GM18951 (cell line): ENCODE data around the gene CMC2.
A peak's percentile ranks its signal among the peaks of the same experiment; 100 is the strongest.

Source experiments
- POLR2A ChIP-seq: IDR thresholded peaks from 4 replicates; pipeline ENCODE4 v1.6.1; 2011; ENCODE audit warnings: mild to moderate bottlenecking; ENCODE audit not compliant: insufficient read length, insufficient read depth; ENCODE audit errors: extremely low read depth
- in situ Hi-C: fragments of 300-500 bp; cut with MboI; formaldehyde crosslinking; loops from one replicate; pipeline ENCODE4 v1.12.0; 2022; ENCODE audit warnings: low sequenced_read_pairs, mixed read lengths, inconsistent platforms; ENCODE audit not compliant: unreplicated experiment

CMC2 gene

DNA sequence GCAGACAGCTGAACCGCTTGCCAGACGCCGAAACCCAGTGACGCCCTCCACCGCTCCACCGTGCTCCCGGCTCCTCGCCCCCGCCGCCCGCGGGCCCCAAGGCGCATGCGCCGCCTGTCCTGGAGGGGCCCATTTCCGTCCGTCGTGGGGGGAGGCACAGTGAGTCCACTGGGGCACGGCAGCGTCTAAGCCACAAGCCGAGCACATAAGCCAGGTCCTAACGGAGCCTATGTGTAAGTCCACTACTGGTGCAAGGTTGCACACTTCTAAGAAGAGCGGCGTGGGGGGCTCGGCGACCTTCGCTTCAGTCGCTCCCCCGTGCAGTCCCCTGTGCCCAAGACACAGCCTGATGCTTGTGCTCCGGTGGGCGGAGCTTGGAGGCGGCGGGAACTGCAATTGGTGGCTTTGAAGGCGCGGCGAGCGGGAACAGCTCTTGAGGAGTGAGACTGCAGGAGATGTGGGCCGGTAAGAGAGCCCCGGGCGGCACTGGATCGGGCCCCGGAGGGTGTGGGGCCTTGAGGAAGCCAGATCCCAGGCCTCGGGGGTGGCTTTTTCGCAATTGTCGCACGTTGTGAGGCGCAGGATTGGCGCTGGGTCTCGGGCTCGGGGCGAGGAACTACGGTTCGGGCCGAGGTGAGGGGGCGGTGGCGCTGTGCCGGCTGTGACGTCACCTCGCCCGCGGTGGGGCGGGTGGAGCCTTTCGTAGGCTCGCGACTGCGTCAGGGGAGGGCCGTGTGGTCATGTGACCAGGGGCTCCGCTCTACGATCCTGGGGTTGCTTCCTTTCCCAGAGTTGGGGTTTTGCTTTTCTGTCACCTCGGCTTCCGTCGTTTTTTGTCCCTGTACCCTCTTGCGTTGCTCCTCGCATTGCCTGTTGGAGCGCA lies at the start of gene CMC2, which contains the start of gene CENPN:
Gene CMC2 (minus strand): TSS at position 73 of the 883 bp plus-strand sequence. CDS start 9,491 bp downstream, outside the sequence.
Gene CENPN (plus strand): TSS at position 402 of the 883 bp plus-strand sequence. CDS start 4,726 bp downstream, outside the sequence.
- in situ Hi-C loops: no loop called here
- peak; percentile 78 for TF ChIP-seq POLR2A

- in situ Hi-C loops: no loop called here
Measured at GRCh38 chr16:81053761-81054160, 47.1 kb upstream of the CMC2 start.

GRCh38 chr16:81042821-81043220 lies 36.1 kb upstream of the CMC2 start:
- in situ Hi-C loops: loop anchor here (25.0 kb wide), 1 partner anchor 694 kb away; no protein-coding TSS in a partner anchor
- TF ChIP-seq POLR2A: no peak

More at GRCh38 chr16:81053761-81054160, 47.1 kb upstream of the CMC2 start:
- TF ChIP-seq POLR2A: no peak

- in situ Hi-C loops: loop anchor here (25.0 kb wide), 1 partner anchor 696 kb away; no protein-coding TSS in a partner anchor
- no peak for TF ChIP-seq POLR2A
Measured at GRCh38 chr16:81041696-81042095, 35.0 kb upstream of the CMC2 start.

GRCh38 chr16:81040842-81041241 lies 34.2 kb upstream of the CMC2 start:
- in situ Hi-C loops: loop anchor here (25.0 kb wide), 1 partner anchor 696 kb away; no protein-coding TSS in a partner anchor
- TF ChIP-seq POLR2A: no peak

GRCh38 chr16:81040131-81040530 lies 33.4 kb upstream of the CMC2 start:
- in situ Hi-C loops: loop anchor here (25.0 kb wide), 1 partner anchor 697 kb away; no protein-coding TSS in a partner anchor
- no peak for TF ChIP-seq POLR2A

- TF ChIP-seq POLR2A: no peak
- in situ Hi-C loops: loop anchor here (25.0 kb wide), 1 partner anchor 700 kb away; no protein-coding TSS in a partner anchor
Measured at GRCh38 chr16:81036751-81037350, 30.2 kb upstream of the CMC2 start.

- TF ChIP-seq POLR2A: no peak
- in situ Hi-C loops: loop anchor here (25.0 kb wide), 1 partner anchor 701 kb away; no protein-coding TSS in a partner anchor
Measured at GRCh38 chr16:81035975-81036750, 29.5 kb upstream of the CMC2 start.

- peak; percentile 77 for TF ChIP-seq POLR2A
- in situ Hi-C loops: loop anchor here (25.0 kb wide), 1 partner anchor 702 kb away; no protein-coding TSS in a partner anchor
Measured at GRCh38 chr16:81035398-81035974, 28.8 kb upstream of the CMC2 start, which contains the start of gene ATMIN. Gene ATMIN (plus strand): TSS chr16:81035842. CDS start chr16:81035871, 29 bp downstream.

GRCh38 chr16:81029930-81030604 lies 23.4 kb upstream of the CMC2 start:
- no peak for TF ChIP-seq POLR2A
- in situ Hi-C loops: loop anchor here (25.0 kb wide), 1 partner anchor 707 kb away; no protein-coding TSS in a partner anchor

GRCh38 chr16:81026429-81026828 lies 19.7 kb upstream of the CMC2 start:
- TF ChIP-seq POLR2A: no peak
- in situ Hi-C loops: loop anchor here (25.0 kb wide), 1 partner anchor 711 kb away; no protein-coding TSS in a partner anchor
